ENCODE data around the gene TP53AIP1.

- TF ChIP-seq CTCF (IDR thresholded peaks at IDR 0.05), result no peak
- no peak for TF ChIP-seq POLR2A (IDR thresholded peaks at IDR 0.05)
These were observed 20.2 kb upstream of the TP53AIP1 start for GRCh38 chr11:128962896-128963295.

All from ovary (tissue), 3 donors.